Activated CD4-positive, alpha-beta T cell treated with anti-CD3 and anti-CD28 coated beads for 1 hour (primary cell): ENCODE measurements around the gene ZDHHC3.
"Not testable (repeated sequence)": the region's sequence is repeated elsewhere in the genome, so short reads cannot be mapped to it uniquely, and the experiment has no call there.

Experiments used
- DNase-seq: peaks from one replicate; pipeline ENCODE4 v3.0.0-alpha.2; 2020

ZDHHC3 gene

DNA sequence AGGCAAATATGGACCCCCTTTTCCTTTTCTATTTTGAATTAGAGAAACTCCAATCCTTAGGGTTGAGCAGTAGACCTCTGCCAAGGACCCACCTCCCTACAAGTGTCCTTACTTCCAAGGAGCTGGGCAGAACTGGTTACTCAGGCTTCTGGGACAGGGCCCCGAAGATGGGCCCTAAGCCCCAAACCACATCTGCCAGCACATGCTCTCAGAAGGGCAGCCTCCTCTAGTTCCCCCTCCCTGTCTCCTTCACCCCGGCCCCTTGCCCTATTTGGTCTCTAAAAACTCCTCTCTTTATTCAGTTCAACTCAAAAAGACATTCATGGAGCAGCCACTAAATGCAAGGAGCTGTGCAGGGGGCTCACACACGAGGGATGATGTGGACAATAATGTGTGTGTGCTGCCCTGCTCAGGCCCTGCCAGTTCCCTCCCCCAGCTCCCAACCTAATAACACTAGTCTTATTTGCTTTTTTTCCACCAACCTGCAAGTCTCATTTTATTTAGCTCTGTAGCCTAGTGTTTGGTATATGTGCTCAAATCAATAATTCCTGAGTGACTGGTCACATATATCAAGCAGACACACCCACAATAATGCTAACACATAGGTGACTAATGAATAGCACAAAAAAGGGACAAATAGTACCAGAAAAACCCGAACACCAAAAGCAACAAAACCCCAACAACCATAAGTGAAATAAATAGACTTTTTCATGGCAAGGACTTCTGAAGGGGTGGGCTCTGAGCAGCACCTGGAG lies 12.2 kb downstream of the ZDHHC3 start:
- DNase-seq = no peak

DNA sequence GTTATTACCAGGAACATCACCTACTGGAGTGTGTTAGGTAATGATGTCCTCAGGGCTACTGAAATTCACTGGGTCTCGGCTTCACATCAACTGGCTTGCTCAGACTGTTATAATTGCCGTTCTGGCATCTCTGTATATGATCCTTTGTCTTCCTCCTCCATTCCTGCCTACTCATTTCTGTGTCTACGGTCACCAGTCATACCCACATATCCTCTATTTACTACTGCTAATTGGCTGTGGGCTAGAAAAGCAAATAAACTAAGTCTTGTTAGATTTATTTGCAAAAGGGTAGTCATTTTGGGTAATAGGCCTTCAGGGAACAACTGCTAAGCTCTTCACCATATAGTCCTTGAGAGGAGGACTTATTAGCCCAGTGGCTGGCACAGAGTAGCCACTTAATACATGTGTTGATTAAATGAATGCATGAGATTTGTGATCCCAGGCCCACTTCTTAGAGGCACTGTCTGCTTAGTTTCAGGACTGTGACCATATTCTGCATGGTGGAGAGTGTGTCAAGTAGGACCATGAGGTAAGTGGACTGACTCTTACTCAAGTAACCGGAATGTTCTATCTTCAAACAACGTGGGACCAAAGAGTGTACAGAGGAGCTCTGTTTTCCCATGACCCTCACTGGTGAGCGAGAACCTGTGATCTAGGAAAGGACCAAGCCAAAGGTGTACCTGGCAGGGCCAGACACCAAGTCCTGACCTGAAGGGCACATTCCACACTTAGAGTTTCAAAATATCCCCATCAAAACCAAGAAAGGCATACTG lies 13.2 kb downstream of the ZDHHC3 start:
- no peak for DNase-seq

DNA sequence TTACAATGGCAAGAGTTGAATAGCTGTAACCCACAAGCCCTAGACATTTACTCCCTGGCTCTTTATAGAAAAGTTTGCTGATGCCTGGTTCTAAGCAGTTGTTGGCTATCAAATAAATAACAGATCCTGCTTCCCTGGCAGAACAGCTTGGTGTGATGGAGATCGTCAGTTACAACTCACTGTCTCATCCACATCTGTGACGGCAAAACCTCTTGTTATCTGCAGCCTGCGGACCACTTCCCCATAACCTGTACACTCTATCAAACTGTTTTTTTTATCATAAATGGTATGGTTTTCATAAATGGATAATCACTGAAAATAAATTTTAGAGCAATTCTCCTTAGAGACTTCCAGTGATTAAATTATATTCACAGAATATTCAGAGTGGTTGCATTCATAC lies 14.1 kb downstream of the ZDHHC3 start:
- no peak for DNase-seq

DNA sequence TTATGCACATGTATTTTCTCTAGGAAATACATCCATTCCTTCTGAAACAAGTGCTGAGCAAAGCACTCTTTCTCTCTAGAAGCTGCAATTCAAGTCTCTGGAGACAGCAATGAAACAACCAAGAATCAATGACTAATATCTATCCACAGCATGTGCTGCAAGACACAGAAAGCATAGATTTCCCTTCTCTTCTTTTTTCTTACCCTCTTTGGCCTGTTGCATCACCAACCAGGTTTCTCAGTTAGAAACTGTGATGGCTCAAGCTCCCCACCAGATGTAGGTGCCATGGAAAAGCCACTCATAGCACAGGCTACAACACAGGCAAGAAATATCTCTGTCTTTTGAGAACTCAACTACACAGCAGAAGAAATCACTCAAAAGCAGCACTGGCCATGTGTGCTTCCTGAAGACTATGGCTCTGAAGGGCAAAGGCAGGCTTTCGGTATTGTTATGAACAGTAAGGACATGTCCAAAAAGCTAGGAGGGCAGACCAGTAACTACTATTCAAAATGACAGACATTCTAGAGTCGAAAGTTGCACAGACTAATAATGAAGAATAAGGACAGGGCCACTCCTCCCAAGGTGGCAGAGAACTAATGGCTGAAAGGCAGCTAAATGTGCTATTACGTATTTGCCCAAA lies 15.5 kb downstream of the ZDHHC3 start:
- DNase-seq = no peak

DNA sequence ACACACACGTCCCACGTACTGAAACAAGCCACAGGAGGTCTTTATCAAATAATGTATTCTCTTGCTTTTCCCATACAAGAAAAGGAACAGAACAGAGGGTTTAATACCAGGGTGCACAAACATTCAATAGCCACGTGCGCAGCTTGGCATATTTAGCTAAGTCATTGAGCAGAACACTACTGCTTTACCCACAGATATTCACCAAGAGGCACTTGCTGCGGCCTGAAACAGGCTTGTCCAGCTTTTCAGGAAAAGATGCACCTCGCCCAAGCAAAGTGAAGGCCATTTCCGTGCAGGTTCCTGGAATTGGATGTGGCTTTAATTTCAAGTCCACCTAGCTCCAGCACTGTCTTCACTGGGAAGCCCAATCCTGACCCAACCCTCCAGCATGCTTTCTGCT lies 17.6 kb downstream of the ZDHHC3 start:
- no peak for DNase-seq

DNA sequence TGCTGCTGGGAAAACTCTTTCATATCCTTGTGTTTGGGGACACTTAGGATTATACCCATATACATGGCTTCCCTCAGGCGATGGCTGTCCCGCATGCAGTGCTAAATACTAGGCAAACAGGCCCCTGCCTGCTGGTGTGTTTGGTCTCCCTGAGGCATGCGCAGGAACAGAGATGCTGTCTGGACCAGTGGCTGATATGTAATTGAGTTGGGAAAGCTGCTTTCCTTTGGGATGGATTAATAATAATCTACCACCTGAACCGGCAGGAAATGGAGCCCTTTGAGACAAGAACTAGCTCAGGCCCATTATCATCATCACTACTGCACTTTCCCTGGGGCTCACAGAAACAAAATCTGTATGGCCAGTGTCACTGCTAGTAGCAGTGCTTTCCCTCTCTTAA lies 18.0 kb downstream of the ZDHHC3 start:
- DNase-seq = no peak

DNA sequence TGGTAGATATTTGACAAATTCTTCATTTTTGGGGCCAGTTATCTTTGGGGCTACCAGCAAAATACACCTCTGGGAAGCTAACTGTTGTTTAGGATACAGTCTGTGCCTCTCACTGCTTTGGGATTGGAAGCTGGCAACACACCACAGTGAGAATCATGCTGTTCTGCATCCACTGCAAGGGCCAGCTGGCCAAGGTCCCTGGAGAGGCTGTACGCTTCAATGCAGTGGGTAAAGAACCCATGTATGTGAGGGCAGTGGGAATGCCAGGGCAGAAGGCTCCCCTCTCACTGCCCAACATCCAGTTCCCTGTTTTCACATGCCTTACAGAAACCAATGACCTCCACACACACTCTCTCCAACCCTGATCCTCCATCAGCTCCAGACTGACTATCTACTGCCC lies 20.1 kb downstream of the ZDHHC3 start:
- DNase-seq = no peak

DNA sequence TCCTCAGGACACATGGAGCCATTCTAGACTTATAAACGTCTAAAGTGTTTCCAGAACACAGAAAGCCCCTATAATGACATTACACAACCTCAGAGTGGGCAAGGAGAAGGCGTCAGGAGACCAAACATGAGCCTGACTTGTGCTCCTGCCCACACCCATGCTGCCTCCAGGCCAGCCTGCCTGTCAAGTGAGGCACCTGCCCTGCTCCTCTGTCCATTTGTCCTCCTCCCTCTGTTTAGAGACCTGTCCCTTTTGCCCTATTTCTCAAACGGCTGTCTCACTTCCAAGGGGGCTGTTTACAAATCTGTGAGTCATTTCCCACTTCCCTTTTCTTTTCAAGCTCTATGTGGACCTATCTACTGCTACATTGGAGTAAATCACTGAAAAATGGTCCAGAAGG lies 21.0 kb downstream of the ZDHHC3 start:
- DNase-seq = no peak

DNA sequence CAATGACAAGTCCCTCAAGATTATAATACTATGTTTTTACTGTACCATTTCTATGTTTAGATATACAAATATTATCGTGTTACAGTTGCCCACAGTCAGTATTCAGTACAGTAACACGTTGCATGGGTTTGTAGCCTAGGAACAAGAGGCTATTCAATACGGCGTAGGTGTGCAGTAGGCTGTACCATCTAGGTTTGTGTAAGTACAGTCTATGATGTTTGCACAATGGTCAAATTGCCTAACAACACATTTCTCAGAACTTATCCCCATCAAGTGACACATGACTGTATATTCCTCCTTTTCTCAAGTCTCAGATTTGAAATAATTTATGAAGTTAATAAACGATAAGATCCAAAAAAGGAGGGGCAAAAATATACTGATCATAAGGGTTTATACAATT lies 21.7 kb downstream of the ZDHHC3 start:
- no peak for DNase-seq

DNA sequence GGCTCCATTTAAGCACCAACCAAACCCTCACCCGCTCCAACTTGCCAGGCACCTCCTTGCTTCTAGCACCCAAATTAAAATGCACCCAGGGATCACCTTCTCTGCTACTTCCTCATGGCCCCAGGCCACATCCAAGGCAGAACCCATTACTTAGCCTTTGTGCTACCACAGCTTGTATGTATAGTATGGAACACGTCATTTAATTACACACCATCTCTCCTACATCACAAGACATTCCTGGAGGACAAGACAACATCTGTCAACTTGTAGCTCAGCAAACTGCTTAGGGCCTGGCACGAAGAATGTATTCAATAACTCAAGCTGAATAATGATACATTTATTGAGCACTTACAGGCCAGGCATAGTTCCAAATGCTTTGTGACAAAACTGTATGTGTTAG lies 23.3 kb downstream of the ZDHHC3 start:
- no peak for DNase-seq

DNA sequence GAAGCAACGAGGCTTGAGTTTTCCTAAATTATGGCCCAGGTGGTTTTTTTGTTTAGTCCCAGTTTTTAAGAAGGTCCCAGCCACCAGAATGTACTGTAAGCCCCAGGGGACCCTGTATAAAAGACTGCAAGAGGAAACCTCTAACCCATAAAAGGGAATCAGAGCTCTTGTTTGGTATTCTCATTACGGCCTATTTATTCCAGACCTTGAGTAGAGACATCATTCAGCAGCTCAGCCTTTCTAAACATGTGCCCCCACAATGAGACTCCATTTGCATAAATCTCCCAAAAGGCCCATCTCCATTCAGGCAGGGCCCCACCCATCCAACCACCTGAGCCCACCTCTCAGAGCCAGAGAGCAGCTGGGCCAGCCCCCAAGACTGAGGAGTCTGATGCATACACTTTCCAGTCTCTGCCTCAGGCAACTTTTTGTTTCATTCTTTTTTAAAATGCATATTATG lies 25.7 kb downstream of the ZDHHC3 start:
- DNase-seq = no peak

DNA sequence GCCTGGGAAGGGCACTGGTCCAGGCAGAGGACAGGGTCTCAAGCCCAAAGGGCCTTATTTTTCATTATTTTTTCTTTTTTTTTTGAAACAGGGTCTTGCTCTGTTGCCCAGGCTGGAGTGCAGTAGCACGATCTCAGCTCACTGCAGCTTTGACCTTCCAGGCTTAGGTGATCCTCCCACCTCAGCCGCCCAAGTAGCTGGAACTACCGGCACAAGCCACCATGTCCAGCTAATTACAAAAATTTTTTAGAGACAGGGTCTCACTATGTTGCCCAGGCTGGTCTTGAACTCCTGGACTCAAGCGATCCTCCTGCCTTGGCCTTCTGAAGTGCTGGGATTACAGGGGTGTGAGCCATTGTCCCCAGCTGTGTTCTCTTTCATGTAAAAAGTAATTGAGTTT lies 26.2 kb downstream of the ZDHHC3 start:
- not testable (repeated sequence) for DNase-seq

DNA sequence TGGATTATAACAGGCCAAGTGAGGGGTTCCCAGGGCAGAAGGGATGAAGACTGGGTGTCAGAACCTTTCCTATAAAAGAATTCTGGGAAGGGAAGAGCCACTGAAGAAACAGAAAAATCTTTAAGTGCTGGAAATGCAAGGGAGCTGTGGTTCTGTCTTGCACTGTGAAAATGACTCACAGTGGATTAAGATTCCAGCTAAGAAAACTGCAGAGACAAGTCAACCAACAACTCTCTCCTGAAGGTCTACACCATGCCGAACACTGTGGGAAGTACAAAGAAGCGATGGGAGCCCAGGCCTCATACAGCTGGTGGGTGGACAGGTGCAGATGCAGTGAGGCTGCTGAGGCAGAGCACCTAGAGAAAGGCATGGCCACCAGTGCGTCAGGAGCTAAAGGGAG lies 27.7 kb downstream of the ZDHHC3 start:
- no peak for DNase-seq

DNA sequence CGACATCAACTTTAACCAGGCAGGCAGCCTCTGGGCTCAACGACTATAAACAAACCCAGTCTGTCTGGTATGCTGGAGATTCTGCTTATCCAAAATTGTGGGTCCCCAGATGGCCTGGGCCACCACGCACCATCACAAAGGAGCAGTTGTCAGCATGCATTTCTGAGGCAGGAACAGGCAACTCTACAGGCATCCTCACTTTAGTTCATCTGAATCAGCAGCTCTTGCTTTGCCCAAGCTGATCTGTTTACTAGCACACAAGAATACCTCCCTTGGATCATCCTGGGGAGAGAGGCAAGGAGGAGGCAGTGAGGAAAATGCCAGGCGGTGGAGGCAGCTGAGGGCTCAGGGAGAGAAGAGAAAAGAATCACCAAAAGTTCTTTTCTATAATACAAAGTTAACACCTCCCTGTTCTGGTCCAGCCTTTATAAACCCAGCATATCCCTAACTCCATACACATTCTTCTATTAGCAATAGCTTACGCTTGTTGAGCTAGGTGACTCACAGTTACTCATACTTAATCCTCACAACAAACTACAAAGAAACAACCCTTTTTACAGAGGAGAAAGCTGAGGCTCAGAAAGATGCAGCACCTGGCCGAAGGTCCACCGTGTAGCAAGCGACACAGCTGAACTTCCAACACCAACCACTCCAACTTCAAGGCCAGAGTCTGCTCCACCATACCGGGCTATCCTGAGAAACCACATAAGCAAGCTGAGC lies 33.6 kb downstream of the ZDHHC3 start:
- no peak for DNase-seq

DNA sequence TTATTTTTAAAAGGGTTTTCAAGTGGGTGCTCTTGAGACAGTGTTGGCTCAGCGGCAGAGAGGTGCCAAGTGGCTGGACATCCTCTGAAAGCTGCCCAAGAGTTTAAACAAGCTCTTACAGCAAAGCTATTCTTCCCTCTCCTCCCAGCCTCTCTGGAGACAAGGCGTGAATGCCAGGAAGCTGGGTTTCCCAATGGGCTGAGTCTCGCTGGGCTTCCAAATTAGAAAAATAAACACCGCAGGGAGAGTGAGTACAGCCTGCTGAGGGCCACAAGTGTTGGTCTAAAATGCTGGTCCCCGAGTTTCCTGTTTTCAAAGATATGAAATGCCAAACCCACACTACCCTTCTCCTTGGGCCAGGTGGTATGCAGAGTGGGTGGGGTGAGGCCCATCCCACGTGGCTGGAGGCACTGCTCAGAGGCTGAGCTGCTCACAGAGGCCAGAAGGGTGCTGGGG lies 36.4 kb downstream of the ZDHHC3 start:
- no peak for DNase-seq

DNA sequence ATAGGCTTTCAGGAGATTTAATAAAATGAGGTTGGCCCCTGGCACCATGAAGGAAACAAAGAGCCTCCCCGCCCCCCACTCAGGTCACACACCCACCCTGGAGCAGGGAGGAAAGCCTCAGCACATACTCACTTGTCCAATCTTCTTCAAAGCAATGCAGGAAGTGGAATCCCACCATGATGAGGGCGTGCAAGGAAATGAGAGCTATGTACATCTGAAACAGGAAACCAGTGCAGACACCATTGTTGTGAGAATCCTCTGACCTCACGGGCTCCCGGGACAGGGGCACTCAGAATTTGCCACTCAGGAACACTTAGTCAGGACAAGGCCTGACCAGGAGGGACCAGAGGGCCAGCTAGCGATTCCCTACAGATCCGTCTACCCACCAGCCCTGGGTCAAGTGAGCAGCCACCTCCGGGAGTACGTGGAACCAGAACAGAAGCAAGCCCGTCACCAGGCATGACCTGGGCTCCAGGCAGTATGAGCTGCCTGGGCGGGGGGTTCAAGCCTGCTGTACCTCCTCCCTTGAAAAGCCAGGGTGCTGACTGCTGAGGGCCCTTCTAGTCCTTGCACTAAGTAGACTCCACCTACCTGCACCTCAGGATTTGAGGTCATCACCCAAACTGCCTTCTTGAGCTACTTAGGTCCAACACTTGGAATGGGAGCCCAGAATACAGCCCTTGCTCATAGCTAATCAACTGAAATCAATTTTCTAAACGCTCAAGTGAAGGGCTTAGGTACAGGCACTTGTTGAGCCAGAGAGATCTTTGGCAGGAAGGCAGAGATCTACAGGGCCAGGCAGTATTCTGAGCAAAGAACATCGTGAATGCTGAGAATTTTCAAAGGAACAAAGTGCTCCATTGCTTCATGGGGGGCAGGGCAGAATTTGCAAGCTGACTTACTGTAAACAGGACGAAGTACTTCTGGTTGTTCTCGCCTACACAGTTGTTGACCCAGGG lies 42.7 kb downstream of the ZDHHC3 start:
- DNase-seq = no peak

DNA sequence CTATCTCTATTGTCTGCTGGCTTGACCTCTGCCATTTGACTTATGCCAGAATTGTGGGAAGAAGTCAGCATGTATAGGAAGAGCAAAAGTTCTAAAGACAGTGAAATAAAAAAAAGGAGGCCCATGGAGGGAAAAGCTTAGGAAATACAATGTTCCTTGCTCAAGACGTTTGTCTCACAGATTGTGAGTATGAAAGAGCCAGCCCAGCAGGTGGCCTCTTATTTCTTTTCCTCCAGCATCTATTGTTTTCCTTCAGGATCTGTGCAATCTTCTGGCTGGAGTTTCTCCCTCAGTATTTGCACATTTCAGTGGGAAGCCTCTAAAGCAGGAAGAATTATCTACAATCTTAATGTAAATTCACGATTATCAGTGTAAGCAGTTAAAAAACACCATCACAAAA lies 43.7 kb downstream of the ZDHHC3 start:
- no peak for DNase-seq

DNA sequence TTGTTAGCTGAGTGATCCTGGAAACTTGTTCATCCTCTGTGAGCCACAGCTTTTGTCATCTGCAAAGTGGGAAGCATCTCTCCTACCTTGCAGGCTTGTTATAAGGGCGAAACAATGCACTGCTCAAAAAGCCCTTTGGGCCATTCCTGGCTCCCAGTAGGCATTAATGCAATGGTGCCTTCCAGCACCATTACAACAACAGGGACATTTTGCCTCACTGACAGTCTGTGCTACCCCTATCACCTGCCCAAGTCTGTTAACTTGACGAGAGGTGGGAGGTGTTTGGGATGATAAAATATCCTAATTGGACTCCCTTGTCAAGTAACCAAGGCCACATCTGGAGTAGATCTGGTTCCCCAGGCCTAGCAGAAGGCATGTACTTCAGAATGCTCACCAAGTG lies 44.2 kb downstream of the ZDHHC3 start:
- no peak for DNase-seq

DNA sequence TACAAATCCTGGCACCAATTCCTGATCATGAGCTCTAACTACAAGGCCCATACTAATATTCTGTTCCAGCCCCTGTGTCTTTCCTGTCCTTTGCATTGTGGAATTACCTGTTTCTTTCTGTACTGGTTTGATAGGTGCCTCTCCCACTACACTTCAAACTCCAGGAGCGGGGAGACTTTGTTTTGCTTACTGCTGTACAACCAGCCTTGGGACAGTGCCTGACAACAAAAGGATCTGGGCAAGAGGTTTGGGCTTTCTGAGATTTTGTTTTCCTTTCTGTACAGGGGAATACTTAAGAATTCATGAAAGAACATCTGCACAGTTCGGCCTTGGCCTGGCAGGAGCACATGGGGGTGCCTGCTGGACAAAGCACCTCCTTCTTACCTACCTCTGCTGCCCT lies 45.1 kb downstream of the ZDHHC3 start:
- no peak for DNase-seq

DNA sequence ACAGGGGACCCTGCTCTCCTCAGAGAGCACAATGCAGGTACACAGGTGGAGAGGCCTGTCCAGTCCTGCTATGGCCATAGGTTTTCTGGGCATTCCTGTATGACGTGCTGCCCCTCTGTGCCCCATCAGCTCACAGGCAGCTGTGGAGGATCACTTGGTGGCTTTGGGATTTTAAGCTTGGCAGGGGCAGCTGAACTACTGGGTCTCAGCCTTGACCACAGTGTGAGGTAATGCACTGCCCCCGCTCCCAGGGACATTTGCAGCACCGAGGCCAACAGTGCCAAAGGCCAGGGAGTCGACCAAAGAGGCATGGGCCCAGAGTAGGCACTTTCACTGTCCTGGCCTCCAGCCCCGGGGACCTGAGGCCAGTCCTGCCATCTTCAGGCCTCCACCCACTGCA lies 46.2 kb downstream of the ZDHHC3 start:
- no peak for DNase-seq

DNA sequence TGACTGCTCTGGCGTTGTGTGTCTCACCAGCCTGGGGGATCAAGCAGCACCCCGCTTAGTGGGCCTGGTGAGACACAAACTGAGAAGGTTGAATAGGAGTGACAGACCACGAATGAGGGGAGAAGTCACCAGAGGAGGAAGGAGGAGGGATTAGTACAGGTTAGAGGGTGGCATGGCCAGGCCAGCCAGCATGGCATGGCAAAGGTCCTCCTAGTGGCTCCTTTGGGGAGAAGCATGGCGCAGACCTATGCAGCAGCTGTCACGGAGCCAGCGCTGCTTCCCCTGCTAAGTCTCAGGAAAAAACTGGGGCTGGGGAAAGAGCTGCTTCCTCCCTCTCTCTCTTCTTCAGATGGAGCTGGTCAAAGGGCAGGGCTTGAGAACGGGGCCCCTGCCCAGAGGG lies 48.6 kb downstream of the ZDHHC3 start:
- no peak for DNase-seq

DNA sequence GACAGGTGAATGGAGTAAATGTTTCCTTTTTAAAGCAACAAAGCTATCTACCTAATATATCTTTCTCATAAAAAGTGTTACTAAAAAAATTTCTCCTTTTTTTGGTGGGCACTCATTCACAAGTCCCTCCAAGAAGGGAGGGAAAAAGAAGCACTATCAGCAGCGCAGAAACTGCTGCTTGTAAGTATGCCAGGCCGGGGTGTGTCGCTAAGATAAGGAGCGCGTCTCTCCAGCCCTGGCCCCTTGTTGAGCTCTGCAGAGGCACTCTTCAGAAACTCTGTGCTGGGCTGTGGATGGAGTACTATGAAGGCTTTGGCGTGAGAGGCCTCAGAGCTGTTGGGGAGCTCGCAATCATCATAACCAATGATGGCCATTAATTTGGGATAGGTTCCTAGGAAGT lies 49.1 kb downstream of the ZDHHC3 start:
- no peak for DNase-seq
